HG02973 (cell line): ENCODE data around the gene KRT85.
A peak's percentile ranks its signal among the peaks of the same experiment; 100 is the strongest.
"Not testable (repeated sequence)": the region's sequence is repeated elsewhere in the genome, so short reads cannot be mapped to it uniquely, and the experiment has no call there.

Experiments used
- ATAC-seq: cut with Tn5 transposase; IDR thresholded peaks from one replicate; pipeline ENCODE4 v1.9.1; 2021; ENCODE audit warnings: moderate library complexity; ENCODE audit not compliant: unreplicated experiment

The KRT85 gene

GRCh38 chr12:52327830-52328500 lies 39.3 kb downstream of the KRT85 start:
- ATAC-seq, result no peak

GRCh38 chr12:52327052-52327829 lies 40.0 kb downstream of the KRT85 start:
- ATAC-seq, result peak; percentile 83

GRCh38 chr12:52324153-52324444 lies 43.2 kb downstream of the KRT85 start:
- ATAC-seq, result no peak

GRCh38 chr12:52323416-52324152 lies 43.7 kb downstream of the KRT85 start:
- no peak for ATAC-seq

GRCh38 chr12:52323001-52323400 lies 44.3 kb downstream of the KRT85 start:
- ATAC-seq, result no peak

- no peak for ATAC-seq
Observed at GRCh38 chr12:52322069-52322468, 45.2 kb downstream of the KRT85 start.

GRCh38 chr12:52321418-52321817 lies 45.9 kb downstream of the KRT85 start:
- no peak for ATAC-seq

GRCh38 chr12:52320784-52321400 lies 46.4 kb downstream of the KRT85 start, which contains the start of gene KRT83:
Gene KRT83, minus strand, starts transcription at chr12:52321398. Its CDS starts 63 bp downstream, at chr12:52321335.
- ATAC-seq, result no peak

GRCh38 chr12:52319097-52319496 lies 48.2 kb downstream of the KRT85 start:
- no peak for ATAC-seq

GRCh38 chr12:52318241-52318990 lies 48.9 kb downstream of the KRT85 start:
- no peak for ATAC-seq

GRCh38 chr12:52317468-52318052 lies 49.7 kb downstream of the KRT85 start:
- no peak for ATAC-seq

GRCh38 chr12:52316701-52317100 lies 50.6 kb downstream of the KRT85 start:
- no peak for ATAC-seq

GRCh38 chr12:52316290-52316689 lies 51.0 kb downstream of the KRT85 start:
- ATAC-seq, result no peak

- not testable (repeated sequence) for ATAC-seq
Observed at GRCh38 chr12:52315721-52316120, 51.6 kb downstream of the KRT85 start.

- ATAC-seq, result no peak
Observed at GRCh38 chr12:52314511-52314910, 52.8 kb downstream of the KRT85 start.

- ATAC-seq, result no peak
Observed at GRCh38 chr12:52313926-52314325, 53.4 kb downstream of the KRT85 start.

GRCh38 chr12:52313461-52313860 lies 53.8 kb downstream of the KRT85 start:
- ATAC-seq, result no peak

GRCh38 chr12:52312086-52312485 lies 55.2 kb downstream of the KRT85 start:
- ATAC-seq, result no peak

- no peak for ATAC-seq
Observed at GRCh38 chr12:52311285-52311648, 56.0 kb downstream of the KRT85 start.

- ATAC-seq, result no peak
Observed at GRCh38 chr12:52310622-52311284, 56.5 kb downstream of the KRT85 start.
